ENCODE data around the gene RTN4RL1.
A peak's percentile ranks its signal among the peaks of the same experiment; 100 is the strongest.

The RTN4RL1 gene

DNA sequence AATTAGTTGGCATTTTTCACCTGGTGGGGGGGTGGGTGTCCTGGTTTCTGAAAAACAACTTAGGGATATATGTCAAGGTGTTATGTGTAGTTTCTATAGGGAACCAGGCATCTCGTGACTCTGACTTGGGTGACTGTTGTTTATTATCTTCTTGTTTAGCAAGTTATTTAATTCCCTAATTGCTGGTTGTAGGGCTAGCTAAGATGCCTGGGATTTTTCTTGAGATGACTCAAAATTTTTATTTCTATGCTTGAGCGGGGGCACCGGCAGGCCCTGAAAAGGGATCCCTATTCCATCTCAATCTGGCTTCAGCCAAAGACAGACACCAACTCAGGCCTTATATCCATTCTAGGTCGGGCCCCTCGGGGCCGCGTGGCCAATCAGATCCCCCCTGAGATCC lies 8.0 kb upstream of the RTN4RL1 start:
- Mint-ChIP-seq H3K27me3 (peaks cover 21% of the 10 kb centered on the region), H3K27ac (peak overlapping the region; percentile 11), H3K36me3 (peaks cover 18% of the 10 kb centered on the region), H3K9me3 (no peaks in the 10 kb centered on the region), H3K4me3 (no peak overlapping the region), H3K4me1 (peaks cover 20% of the 10 kb centered on the region)
- CTCF ChIA-PET: no interaction called here
- DNase-seq: no peak

DNA sequence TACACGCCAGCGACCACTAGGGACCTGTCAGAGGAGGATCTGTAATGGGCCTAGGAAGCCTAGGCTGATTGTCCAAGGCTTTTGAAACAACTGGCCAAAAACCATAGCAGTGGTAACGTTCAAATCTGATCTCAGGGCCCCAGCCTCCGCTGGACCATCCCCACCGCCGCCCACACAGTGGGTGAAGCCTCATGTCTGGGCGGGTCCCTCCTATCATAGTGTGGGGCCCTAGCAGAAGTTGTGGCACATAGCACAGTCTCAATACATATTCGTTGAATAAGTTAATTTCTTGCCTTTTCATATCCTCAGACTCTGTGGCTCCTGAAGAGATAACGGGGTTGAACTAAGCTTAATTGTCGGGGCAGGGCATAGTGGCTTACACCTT lies 5.6 kb upstream of the RTN4RL1 start:
- Mint-ChIP-seq H3K27me3 (peaks cover 44% of the 10 kb centered on the region), H3K9me3 (no peaks in the 10 kb centered on the region), H3K36me3 (peaks cover 2% of the 10 kb centered on the region), H3K4me3 (peak overlapping the region; percentile 95), H3K27ac (peak overlapping the region; percentile 87), H3K4me1 (peaks cover 26% of the 10 kb centered on the region)
- CTCF ChIA-PET: interaction anchor here (0.6 to 1.1 kb wide), 3 partner anchors 9 to 205 kb away, joined by 3 to 4 read pairs (median 3); no protein-coding TSS in a partner anchor
- DNase-seq: no peak

DNA sequence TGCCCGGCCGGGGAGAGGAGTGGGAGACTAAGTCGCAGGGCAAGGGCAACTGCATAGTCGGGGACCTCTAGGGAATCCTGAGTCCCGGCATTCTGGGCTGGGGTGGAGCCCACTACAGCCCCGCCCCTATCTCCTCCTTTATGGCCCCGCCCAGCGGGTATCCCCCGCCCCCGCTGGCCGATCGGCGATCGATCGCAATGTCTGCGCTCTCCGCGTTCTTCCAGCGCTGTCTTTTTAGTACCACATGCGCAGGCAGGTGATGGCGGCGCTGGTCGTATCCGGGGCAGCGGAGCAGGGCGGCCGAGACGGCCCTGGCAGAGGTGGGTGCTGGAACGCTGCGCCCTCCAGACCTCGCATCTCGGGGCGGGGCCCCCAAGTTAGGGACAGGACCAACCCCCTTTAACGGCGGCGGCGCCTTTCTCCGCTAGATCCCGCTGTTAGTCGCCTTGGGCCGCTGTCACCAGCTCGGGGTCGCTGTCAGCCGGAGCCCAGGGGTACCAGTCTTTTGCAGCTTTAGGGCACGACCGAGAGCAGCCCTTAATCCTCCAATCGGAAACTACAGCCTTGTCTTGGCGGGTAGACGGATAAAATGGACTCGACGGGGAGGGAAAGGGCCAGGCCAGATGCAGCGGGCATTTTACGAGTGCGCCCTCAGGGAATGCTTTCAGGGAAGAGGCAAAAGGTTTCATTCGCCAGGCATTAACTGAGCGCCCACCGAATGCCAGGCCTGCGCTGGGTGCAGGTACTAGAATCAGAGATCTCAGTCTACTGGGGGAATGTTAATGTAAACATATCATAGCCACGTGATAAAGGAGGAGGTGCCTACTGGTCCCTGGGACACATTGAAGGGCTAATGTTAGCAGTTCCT lies 5.0 kb upstream of the RTN4RL1 start, which contains the start of gene DPH1:
Gene DPH1 (plus strand): TSS at position 243 of the 868 bp plus-strand sequence. CDS start 17 bp downstream, at position 260.
- H3K4me1 Mint-ChIP-seq: peaks cover 31% of the 10 kb centered on the region

DNA sequence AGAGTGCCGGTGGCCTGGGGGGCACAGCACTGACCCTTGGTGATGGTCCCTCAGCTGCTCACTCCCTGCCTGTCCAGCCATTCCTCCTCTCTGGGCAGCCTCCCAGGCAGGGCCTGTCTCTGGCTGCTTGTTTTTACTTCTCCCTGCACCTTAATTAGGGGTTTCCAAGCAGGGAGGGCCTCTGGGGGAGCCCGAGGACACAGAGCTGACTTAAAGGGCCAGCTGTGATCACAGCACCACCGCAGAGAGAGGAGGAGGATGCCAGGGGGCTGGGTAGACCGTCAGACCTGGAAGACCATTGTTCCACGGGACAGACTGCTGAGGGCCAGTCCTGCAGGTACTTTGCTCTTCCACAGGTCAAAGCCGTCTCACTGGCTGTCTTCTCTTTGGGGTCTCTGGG lies 3.6 kb upstream of the RTN4RL1 start:
- Mint-ChIP-seq H3K9me3 (no peaks in the 10 kb centered on the region), H3K4me1 (peaks cover 31% of the 10 kb centered on the region), H3K36me3 (peaks cover 2% of the 10 kb centered on the region), H3K4me3 (no peak overlapping the region), H3K27me3 (peaks cover 65% of the 10 kb centered on the region), H3K27ac (no peak overlapping the region)
- CTCF ChIA-PET: no interaction called here
- no peak for DNase-seq

More for the DNA sequence above, 5.0 kb upstream of the RTN4RL1 start, which contains the start of gene DPH1:
- peaks cover 2% of the 10 kb centered on the region for H3K36me3 Mint-ChIP-seq
- H3K27ac Mint-ChIP-seq: peak within 1 kb of the TSS; percentile 87
- no peaks in the 10 kb centered on the region for H3K9me3 Mint-ChIP-seq
- H3K4me3 Mint-ChIP-seq: peak within 1 kb of the TSS; percentile 95
- peaks cover 51% of the 10 kb centered on the region for H3K27me3 Mint-ChIP-seq
- DNase-seq: peak; percentile 90
- CTCF ChIA-PET: interaction anchor here (0.6 kb wide), 2 partner anchors 56 to 205 kb away, joined by 3 read pairs; no protein-coding TSS in a partner anchor

DNA sequence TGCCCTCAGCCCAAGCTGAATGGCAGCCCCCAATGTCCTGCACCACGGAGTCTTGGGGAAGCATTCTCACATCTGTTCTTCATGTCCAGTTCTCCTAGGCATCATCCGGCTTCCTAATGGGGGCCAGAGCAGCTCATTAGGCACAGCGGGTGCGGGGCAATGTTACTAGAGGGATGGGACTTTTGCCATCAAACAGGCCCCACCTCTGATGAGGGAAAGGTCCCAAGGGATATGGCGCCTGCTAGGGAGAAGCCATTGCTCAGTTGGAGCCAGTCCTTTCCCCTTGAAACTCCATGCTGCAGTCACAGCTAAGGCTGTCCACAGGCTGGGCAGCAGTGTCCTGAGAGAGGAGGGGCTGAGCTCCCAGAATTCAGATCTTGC lies 3.1 kb upstream of the RTN4RL1 start:
- Mint-ChIP-seq H3K4me1 (peaks cover 33% of the 10 kb centered on the region), H3K4me3 (no peak overlapping the region), H3K9me3 (no peaks in the 10 kb centered on the region), H3K27me3 (peaks cover 70% of the 10 kb centered on the region), H3K27ac (no peak overlapping the region), H3K36me3 (peaks cover under 1% of the 10 kb centered on the region)
- DNase-seq: no peak
- CTCF ChIA-PET: interaction anchor here (0.8 kb wide), 1 partner anchor 308 kb away, joined by 3 read pairs; no protein-coding TSS in a partner anchor

DNA sequence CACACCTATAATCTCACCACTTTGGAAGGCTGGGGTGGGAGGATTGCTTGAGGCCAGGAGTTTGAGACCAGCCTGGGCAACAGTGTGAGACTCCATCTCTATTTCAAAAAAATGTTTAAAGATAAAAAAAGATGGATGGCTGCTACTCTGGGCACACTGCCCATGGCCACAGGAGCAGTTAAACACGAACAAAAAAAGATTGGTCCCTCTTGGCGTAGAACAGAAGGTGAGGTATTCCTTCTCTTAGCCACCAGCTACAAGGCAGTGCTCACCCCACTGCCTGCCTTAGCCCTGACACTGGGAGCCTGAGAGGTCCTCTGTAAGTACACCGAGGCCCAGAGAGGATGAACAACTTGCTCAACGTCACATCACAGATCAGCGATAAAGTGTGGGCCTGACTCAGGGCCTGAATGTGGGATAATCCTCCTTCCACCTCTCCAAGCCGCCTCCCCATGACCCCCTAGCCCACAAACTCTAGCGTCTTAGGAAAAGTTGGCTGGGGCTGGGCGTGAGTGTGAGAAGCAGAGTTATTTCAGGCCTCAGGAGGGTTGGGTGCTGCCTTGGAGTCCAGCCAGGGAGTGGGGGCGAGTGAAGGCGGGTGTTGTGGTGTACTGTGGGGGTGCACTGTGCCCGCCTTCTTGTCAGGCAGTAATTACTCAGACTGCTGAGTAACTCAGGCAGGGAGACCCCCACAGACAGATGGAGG lies 2.5 kb upstream of the RTN4RL1 start:
- H3K4me1 Mint-ChIP-seq: peaks cover 33% of the 10 kb centered on the region
- H3K36me3 Mint-ChIP-seq: no peaks in the 10 kb centered on the region
- no peak overlapping the region for H3K4me3 Mint-ChIP-seq
- CTCF ChIA-PET: interaction anchor here (0.8 kb wide), 1 partner anchor 308 kb away, joined by 3 read pairs; no protein-coding TSS in a partner anchor
- no peak overlapping the region for H3K27ac Mint-ChIP-seq
- DNase-seq: no peak
- H3K27me3 Mint-ChIP-seq: peaks cover 75% of the 10 kb centered on the region
- no peaks in the 10 kb centered on the region for H3K9me3 Mint-ChIP-seq

DNA sequence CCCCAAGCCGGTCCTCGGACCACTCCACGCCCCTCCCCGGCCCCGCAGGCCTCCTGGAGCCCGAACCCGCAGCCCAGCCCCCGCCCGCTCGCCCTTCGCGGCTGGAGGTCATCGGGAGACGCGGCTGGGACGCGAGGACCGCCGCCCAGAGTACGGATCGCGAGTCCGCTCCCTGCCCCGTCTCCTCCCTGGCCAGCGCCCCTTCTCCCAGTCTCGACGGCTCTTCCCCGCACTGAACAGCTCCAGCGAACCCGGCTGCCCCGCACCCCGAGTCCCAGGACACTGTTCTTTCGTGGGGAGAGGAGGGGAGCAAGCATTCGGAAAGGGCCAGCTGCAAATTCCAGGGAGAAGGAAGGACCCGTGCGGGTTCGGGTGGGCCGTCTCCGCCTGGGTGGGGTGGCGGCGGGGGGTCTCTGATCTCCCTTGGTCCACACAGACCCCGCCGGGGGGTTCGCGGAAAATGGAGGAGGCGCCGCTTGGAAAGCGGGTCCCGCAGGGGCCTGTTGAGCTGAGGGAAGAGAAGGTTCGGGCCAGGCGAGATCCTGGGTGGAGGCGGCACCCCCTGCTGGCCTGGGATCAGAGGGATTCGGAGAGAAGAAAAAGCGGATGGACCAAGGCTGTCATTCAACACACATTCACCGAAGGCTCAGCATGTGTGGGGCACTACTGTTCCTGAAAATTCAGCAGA lies 632 bp upstream of the RTN4RL1 start:
- Mint-ChIP-seq H3K36me3 (no peaks in the 10 kb centered on the region), H3K4me1 (peaks cover 34% of the 10 kb centered on the region), H3K27me3 (peaks cover 94% of the 10 kb centered on the region), H3K27ac (no peak overlapping the region), H3K9me3 (no peaks in the 10 kb centered on the region), H3K4me3 (peak overlapping the region; percentile 76)
- peak; percentile 57 for DNase-seq
- CTCF ChIA-PET: interaction anchor here (0.7 to 3.7 kb wide), 8 partner anchors 12 to 377 kb away, joined by 3 to 16 read pairs (median 4); no protein-coding TSS in a partner anchor

DNA sequence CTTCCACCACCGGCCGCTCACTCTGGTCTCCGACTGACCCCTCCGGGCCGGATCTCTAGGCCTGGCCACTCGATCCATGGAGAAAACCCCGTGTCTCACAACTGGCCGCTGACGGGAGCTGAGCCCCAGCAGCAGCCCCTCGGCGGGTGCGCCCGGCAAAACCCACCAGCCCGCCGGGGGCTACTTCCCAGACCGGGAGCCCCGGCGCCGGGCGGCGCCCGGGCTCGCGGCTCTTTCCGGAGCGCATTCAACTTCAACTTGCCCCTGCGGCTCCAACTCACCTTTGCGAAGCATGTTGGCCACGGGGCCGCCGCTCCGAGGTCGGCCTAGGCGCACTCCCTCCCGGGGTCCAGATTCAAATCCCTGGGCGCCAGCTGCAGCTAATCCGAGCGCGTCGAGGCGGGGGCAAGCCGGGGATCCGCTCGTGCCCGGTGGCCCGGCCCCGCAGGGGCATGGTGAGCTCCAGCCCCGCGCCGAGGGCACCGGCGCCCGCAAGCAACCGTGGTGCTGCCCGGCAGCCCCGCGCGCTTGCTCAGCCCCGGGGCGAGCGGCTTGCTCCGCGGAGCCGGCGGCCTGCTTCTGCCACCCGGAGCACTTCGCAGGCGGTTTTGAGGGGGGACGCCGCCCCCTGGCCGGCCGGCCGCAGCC lies 438 bp downstream of the RTN4RL1 start:
- DNase-seq: peak; percentile 43
- no peak overlapping the region for H3K27ac Mint-ChIP-seq
- no peaks in the 10 kb centered on the region for H3K36me3 Mint-ChIP-seq
- H3K9me3 Mint-ChIP-seq: no peaks in the 10 kb centered on the region
- CTCF ChIA-PET: interaction anchor here (1.3 to 3.7 kb wide), 4 partner anchors 11 to 303 kb away, joined by 3 to 16 read pairs (median 8); no protein-coding TSS in a partner anchor
- peak overlapping the region; percentile 63 for H3K4me3 Mint-ChIP-seq
- H3K4me1 Mint-ChIP-seq: peaks cover 28% of the 10 kb centered on the region
- peaks cover 98% of the 10 kb centered on the region for H3K27me3 Mint-ChIP-seq

DNA sequence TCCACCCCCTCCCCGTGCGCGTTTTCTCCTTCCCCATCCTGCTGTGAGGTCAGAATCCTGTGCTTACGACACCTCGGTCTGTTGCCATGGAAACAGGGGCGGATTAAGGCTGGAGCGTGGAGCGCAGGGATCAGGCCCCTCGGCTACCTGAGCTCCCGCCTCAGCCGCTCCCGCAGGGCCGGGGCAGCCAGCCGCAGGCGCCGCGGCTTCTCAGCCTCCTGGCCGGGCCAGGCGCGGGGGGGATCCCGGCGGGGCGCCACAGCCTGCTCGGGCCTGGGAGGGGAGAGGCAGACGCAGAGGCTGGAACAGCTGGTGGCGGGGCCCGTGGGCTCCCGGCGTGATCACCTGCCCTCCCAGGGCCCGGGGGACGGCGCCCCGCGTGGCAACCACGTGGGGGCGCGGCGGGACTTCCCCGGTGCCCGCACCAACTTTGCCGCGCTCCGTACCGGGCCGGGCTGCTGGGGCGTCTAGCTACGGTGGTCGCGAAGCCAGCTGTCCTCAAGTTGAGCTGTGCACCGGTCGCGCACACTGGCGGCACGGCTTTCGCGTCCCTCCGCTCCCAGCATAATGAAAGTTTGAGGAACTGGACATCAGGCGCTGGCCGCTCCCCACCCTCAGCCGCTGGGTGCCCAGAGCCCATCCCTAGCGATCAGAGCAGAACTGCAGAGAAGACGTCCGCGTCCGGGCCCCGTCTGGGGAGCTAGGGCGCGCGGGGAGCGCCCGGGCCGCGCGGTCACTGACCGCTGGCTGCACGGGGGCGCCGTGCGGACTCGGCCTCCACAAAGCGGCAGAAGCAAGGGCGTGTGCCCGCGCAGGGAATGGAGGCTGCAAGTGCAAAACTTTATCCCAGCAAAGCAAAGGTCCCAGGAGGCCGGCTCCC lies 1.2 kb downstream of the RTN4RL1 start:
- H3K27ac Mint-ChIP-seq: no peak overlapping the region
- no peaks in the 10 kb centered on the region for H3K36me3 Mint-ChIP-seq
- H3K27me3 Mint-ChIP-seq: peaks cover 98% of the 10 kb centered on the region

DNA sequence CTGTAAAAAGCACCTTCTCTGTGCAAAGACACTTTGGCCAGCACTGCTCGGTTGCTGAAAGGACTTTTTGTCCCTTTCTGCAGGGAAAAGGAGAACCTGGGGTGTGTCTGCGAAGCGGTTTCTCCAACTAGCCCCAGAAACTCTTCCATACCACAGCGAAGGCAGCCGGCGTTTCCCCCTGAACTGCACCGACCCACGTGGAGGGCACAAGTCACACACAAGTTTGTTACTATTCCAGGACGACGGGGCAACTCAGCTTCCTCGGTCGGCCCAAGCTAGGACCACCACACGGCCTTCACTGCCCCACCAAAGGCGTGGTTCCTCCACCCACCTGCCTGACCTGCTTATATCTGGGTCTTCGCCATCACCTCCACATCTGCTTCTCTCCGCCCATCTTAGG lies 1.9 kb downstream of the RTN4RL1 start:
- Mint-ChIP-seq H3K9me3 (no peaks in the 10 kb centered on the region), H3K4me1 (peaks cover 26% of the 10 kb centered on the region), H3K4me3 (no peak overlapping the region), H3K27me3 (peaks cover 98% of the 10 kb centered on the region), H3K36me3 (no peaks in the 10 kb centered on the region), H3K27ac (no peak overlapping the region)
- CTCF ChIA-PET: interaction anchor here (0.9 kb wide), 2 partner anchors 302 to 359 kb away, joined by 3 to 5 read pairs; no protein-coding TSS in a partner anchor
- no peak for DNase-seq

More for the DNA sequence above, 1.2 kb downstream of the RTN4RL1 start:
- no peaks in the 10 kb centered on the region for H3K9me3 Mint-ChIP-seq
- peak overlapping the region; percentile 63 for H3K4me3 Mint-ChIP-seq
- peak; percentile 67 for DNase-seq
- CTCF ChIA-PET: interaction anchor here (0.9 to 3.7 kb wide), 3 partner anchors 10 to 302 kb away, joined by 3 to 16 read pairs (median 6); no protein-coding TSS in a partner anchor
- peaks cover 28% of the 10 kb centered on the region for H3K4me1 Mint-ChIP-seq

DNA sequence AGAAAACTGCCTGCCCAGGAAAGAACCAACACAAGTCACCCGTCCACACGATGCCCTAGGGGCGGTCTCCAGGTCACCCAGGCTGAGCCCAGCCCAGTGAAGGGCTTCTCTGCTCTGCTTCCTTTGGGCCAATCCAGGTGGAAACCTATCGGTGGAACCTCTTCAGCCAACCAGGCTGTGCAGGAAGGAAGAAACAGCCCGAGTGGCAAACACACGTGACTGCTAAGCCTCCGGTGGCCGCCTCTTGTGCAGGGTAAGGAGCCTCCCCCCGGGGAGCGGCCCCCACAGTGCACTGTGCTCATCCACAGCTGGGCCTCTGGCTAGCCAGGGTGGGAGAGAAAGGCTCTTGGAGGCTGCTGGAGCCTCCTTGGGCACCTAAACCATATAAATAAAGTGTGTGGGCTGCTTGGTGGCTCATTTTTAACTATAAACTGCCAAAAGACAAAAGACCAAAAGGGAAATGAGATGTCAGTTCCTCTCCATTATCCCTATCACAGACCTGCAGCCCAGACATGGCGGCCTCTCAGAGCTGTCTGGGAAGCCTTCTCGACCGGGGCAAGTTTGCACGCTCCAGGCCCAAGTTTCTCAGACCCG lies 2.4 kb downstream of the RTN4RL1 start:
- H3K4me1 Mint-ChIP-seq: peaks cover 26% of the 10 kb centered on the region
- no peak overlapping the region for H3K27ac Mint-ChIP-seq
- no peak for DNase-seq
- H3K9me3 Mint-ChIP-seq: no peaks in the 10 kb centered on the region
- H3K27me3 Mint-ChIP-seq: peaks cover 98% of the 10 kb centered on the region
- H3K4me3 Mint-ChIP-seq: no peak overlapping the region
- CTCF ChIA-PET: interaction anchor here (0.9 kb wide), 1 partner anchor 360 kb away, joined by 5 read pairs; no protein-coding TSS in a partner anchor
- H3K36me3 Mint-ChIP-seq: no peaks in the 10 kb centered on the region

DNA sequence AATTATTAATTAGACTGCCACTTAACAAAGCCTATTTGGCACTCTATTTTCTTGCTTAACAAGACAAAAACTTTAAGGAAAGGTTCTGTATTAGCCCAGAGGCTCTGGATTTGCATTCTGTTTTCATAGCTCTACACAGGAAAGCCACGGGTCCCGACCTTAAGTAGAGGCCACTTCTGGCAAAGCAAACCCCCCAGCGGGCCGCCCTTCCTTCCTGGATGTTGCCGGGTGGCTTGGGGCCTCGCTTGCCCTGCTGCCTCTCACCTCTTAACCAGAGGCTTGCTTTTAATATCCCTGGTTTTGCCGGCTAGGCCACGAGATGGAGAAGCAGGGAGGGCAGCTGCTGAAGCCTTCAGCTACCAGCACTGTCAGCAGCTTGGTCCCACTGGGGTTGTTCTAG lies 4.4 kb downstream of the RTN4RL1 start:
- H3K27me3 Mint-ChIP-seq: peaks cover 89% of the 10 kb centered on the region
- no peak for DNase-seq
- H3K36me3 Mint-ChIP-seq: no peaks in the 10 kb centered on the region
- no peaks in the 10 kb centered on the region for H3K9me3 Mint-ChIP-seq
- CTCF ChIA-PET: interaction anchor here (0.8 kb wide), 1 partner anchor 304 kb away, joined by 3 read pairs; no protein-coding TSS in a partner anchor
- no peak overlapping the region for H3K4me3 Mint-ChIP-seq
- peaks cover 20% of the 10 kb centered on the region for H3K4me1 Mint-ChIP-seq
- no peak overlapping the region for H3K27ac Mint-ChIP-seq

Data from activated naive CD4-positive, alpha-beta T cell treated with anti-CD3 and anti-CD28 coated beads, Interleukin-2, amount 10 ng/mL, durations not matched to agents 7 days and 5 days (primary cell).